PC-3 (cell line): ENCODE data around the gene ENTPD2.

Source experiments
- CTCF ChIP-seq: fragments of 300-600 bp; sonication (generic); conservative IDR thresholded peaks from 2 replicates; pipeline ENCODE4 v1.5.1; 2017; ENCODE audit warnings: antibody characterized with exemption, low read depth, mild to moderate bottlenecking, low read length
- EZH2 ChIP-seq: fragments of 300-600 bp; sonication (generic); IDR thresholded peaks from one replicate; pipeline ENCODE4 v1.6.1; 2017; ENCODE audit warnings: antibody characterized with exemption, mild to moderate bottlenecking, low read length; ENCODE audit not compliant: unreplicated experiment
- EZH2phosphoT487 ChIP-seq: fragments of 300-600 bp; sonication (generic); IDR thresholded peaks from 2 replicates; pipeline ENCODE4 v1.6.1; 2018; ENCODE audit warnings: mild to moderate bottlenecking, antibody characterized with exemption, low read length, borderline replicate concordance

GRCh38 chr9:137013571-137013940 is 40.3 kb downstream of the ENTPD2 start:
- TF ChIP-seq EZH2phosphoT487 (no peak), CTCF (no peak), EZH2 (no peak)
